IMR-90 (cell line): Measurements from ENCODE around the gene SLC22A31. TPM values are rescaled to one million over a fixed set of nuclear protein-coding genes. Genes with fewer than 3 reads are reported as not detected.

Experiments used
- ATAC-seq: fragments of 200-7000 bp; cut with Tn5 transposase; 2 replicates; pipeline ENCODE4 v1.9.1; 2020; ENCODE audit warnings: low read depth, mild to moderate bottlenecking, moderate library complexity
- BruUV-seq: library from RNA; stranded (reverse); fragments of 400-500 nt; replicated peaks from 2 replicates; lab custom pipeline; 2021; lab: Mats Ljungman, UMichigan
- CTCF ChIA-PET: fragments of 300-600 bp; formaldehyde crosslinking; extraction: SDS; loops from one replicate; lab custom pipeline; 2021; ENCODE audit warnings: antibody characterized with exemption; lab: Yijun Ruan, JAX
- POLR2A ChIA-PET: fragments of 300-600 bp; sonication (Branson Sonifier 250); formaldehyde crosslinking; loops from one replicate; lab custom pipeline; 2022; ENCODE audit warnings: antibody characterized with exemption; ENCODE audit not compliant: unreplicated experiment; lab: Charles Lee
- DNase-seq: peaks from one replicate; pipeline ENCODE4 v3.0.0; 2013
- H2AFZ ChIP-seq: replicated peaks from 2 replicates; pipeline ENCODE3; 2013; ENCODE audit warnings: low read length, mild to moderate bottlenecking; ENCODE audit not compliant: poor library complexity
- H2AK5ac ChIP-seq: 2 replicates; pipeline ENCODE4 v1.6.1; 2013; ENCODE audit warnings: low read depth, low read length, inconsistent platforms
- H2AK9ac ChIP-seq: replicated peaks from 2 replicates; pipeline ENCODE3; 2013; ENCODE audit warnings: mild to moderate bottlenecking, low read depth, low read length, moderate library complexity; ENCODE audit not compliant: poor library complexity
- H2BK120ac ChIP-seq: 2 replicates; pipeline ENCODE4 v1.6.1; 2013; ENCODE audit warnings: low read depth, low read length, inconsistent platforms
- H2BK15ac ChIP-seq: 3 replicates; pipeline ENCODE4 v1.6.1; 2013; ENCODE audit warnings: low read depth, low read length, inconsistent platforms
- H2BK20ac ChIP-seq: 2 replicates; pipeline ENCODE4 v1.6.1; 2013; ENCODE audit warnings: low read depth, mild to moderate bottlenecking, inconsistent platforms, low read length, moderate library complexity
- H2BK5ac ChIP-seq: 2 replicates; pipeline ENCODE4 v1.6.1; 2013; ENCODE audit warnings: mild to moderate bottlenecking, low read depth, low read length, inconsistent platforms; ENCODE audit not compliant: poor library complexity, severe bottlenecking
- H3K14ac ChIP-seq: replicated peaks from 2 replicates; pipeline ENCODE4 v1.6.1; 2013; ENCODE audit warnings: low read depth, low read length, inconsistent platforms
- H3K18ac ChIP-seq: 2 replicates; pipeline ENCODE4 v1.6.1; 2013; ENCODE audit warnings: low read depth, low read length, control low read depth
- H3K23ac ChIP-seq: 2 replicates; pipeline ENCODE4 v1.6.1; 2013; ENCODE audit warnings: low read depth, low read length, inconsistent platforms
- H3K27ac ChIP-seq: 2 replicates; pipeline ENCODE4 v1.5.1; 2013; ENCODE audit warnings: mild to moderate bottlenecking, control low read depth, low read length; ENCODE audit not compliant: insufficient read depth
- H3K27me3 ChIP-seq: 2 replicates; pipeline ENCODE4 v1.6.1; 2013; ENCODE audit warnings: low read length; ENCODE audit not compliant: control insufficient read depth, insufficient read depth
- H3K36me3 ChIP-seq: 2 replicates; pipeline ENCODE4 v1.6.1; 2013; ENCODE audit warnings: low read length, mixed read lengths; ENCODE audit not compliant: control insufficient read depth, insufficient read depth
- H3K4ac ChIP-seq: 2 replicates; pipeline ENCODE4 v1.6.1; 2013; ENCODE audit warnings: low read depth, low read length, inconsistent platforms
- H3K4me1 ChIP-seq: 2 replicates; pipeline ENCODE4 v1.6.1; 2013; ENCODE audit warnings: low read length, mixed read lengths; ENCODE audit not compliant: control insufficient read depth, insufficient read depth
- H3K4me2 ChIP-seq: 2 replicates; pipeline ENCODE4 v1.6.1; 2013; ENCODE audit warnings: low read depth, mild to moderate bottlenecking, control low read depth, low read length, moderate library complexity
- H3K4me3 ChIP-seq: 2 replicates; pipeline ENCODE4 v1.5.1; 2013; ENCODE audit warnings: low read depth, mild to moderate bottlenecking, control low read depth, low read length, moderate library complexity; ENCODE audit not compliant: insufficient read depth
- H3K56ac ChIP-seq: 2 replicates; pipeline ENCODE4 v1.6.1; 2013; ENCODE audit warnings: low read length, inconsistent platforms; ENCODE audit not compliant: insufficient read depth; ENCODE audit errors: extremely low read depth
- H3K79me1 ChIP-seq, 2 experiments: 2 replicates each; pipeline ENCODE4 v1.6.1; 2013; ENCODE audit warnings: low read length in 2 of 2, inconsistent platforms in 1 of 2, low read depth in 1 of 2
- H3K9ac ChIP-seq: 2 replicates; pipeline ENCODE4 v1.6.1; 2013; ENCODE audit warnings: low read depth, low read length, control low read depth
- H3K9me1 ChIP-seq: 2 replicates; pipeline ENCODE4 v1.6.1; 2013; ENCODE audit warnings: low read length, inconsistent platforms; ENCODE audit not compliant: insufficient read depth
- H3K9me3 ChIP-seq: 2 replicates; pipeline ENCODE4 v1.6.1; 2013; ENCODE audit warnings: low read length; ENCODE audit not compliant: control insufficient read depth, insufficient read depth
- H4K20me1 ChIP-seq: 2 replicates; pipeline ENCODE4 v1.6.1; 2013; ENCODE audit warnings: low read length, inconsistent platforms; ENCODE audit not compliant: insufficient read depth
- H4K5ac ChIP-seq: 2 replicates; pipeline ENCODE4 v1.6.1; 2013; ENCODE audit warnings: mild to moderate bottlenecking, low read depth, low read length, control low read depth
- H4K8ac ChIP-seq, 2 experiments: 2 replicates each; pipeline ENCODE4 v1.6.1; 2013; ENCODE audit warnings: low read depth in 2 of 2, low read length in 2 of 2, control low read depth in 1 of 2, inconsistent platforms in 1 of 2
- H4K91ac ChIP-seq: 2 replicates; pipeline ENCODE4 v1.6.1; 2013; ENCODE audit warnings: low read depth, low read length, inconsistent platforms; ENCODE audit not compliant: insufficient read depth
- CTCF ChIP-seq: conservative IDR thresholded peaks from 2 replicates; pipeline ENCODE4 v1.5.1; 2012; ENCODE audit warnings: mild to moderate bottlenecking, low read depth, low read length, improper control_type of control experiment
- FOS ChIP-seq: fragments of 150-350 bp; IDR thresholded peaks from 2 replicates; pipeline ENCODE4 v1.6.1; 2016; ENCODE audit warnings: low read depth, low read length
- MAFK ChIP-seq: IDR thresholded peaks from 2 replicates; pipeline ENCODE4 v1.6.1; 2012; ENCODE audit warnings: low read depth, low read length, improper control_type of control experiment
- RCOR1 ChIP-seq: IDR thresholded peaks from 2 replicates; pipeline ENCODE4 v1.6.1; 2012; ENCODE audit warnings: mild to moderate bottlenecking, low read length, improper control_type of control experiment; ENCODE audit not compliant: insufficient replicate concordance
- RFX5 ChIP-seq: IDR thresholded peaks from 2 replicates; pipeline ENCODE4 v1.8.0; 2012; ENCODE audit warnings: low read depth, mild to moderate bottlenecking, low read length, moderate library complexity
- SMC3 ChIP-seq: fragments of 150-350 bp; IDR thresholded peaks from 2 replicates; pipeline ENCODE4 v1.6.1; 2016; ENCODE audit warnings: low read depth, mild to moderate bottlenecking, antibody characterized with exemption, low read length, moderate library complexity
- USF2 ChIP-seq: fragments of 150-350 bp; IDR thresholded peaks from 2 replicates; pipeline ENCODE4 v1.6.1; 2017; ENCODE audit warnings: mild to moderate bottlenecking, antibody characterized with exemption, low read length, low read depth
- WGBS, 2 experiments: methylation state at CpG; one replicate each; pipeline versions ENCODE4 v1.1.5 to v1.1.7; 2013; ENCODE audit warnings: missing lambda C conversion rate in 2 of 2; ENCODE audit not compliant: insufficient read length in 1 of 2; ENCODE audit errors: extremely low coverage in 2 of 2; 5-methylcytosine and 5-hydroxymethylcytosine counted together
- dilution Hi-C: fragments of 300-500 bp; cut with HindIII; formaldehyde crosslinking; loops from one replicate; pipeline ENCODE4 v1.14.3; 2018; ENCODE audit warnings: low sequenced_read_pairs; ENCODE audit not compliant: unreplicated experiment
- in situ Hi-C: fragments of 300-500 bp; cut with MboI; formaldehyde crosslinking; loops from 3 replicates; pipeline ENCODE4 v1.14.3; 2019; ENCODE audit warnings: low sequenced_read_pairs, inconsistent platforms, mixed read lengths
- intact Hi-C: fragments of 100-400 bp; cut with micrococcal nuclease; formaldehyde crosslinking; loops from 2 replicates; pipeline ENCODE4 v1.10.0; 2022
- polyA plus RNA-seq, 3 experiments: library from polyadenylated mRNA; depleted of rRNA; stranded (reverse); fragments of >200 nt; gene quantifications; 2 replicates each; pipeline ENCODE4 v1.2.3, GENCODE V29; 2012; ENCODE audit warnings: low replicate concordance in 1 of 3
- total RNA-seq: library from RNA; depleted of rRNA; stranded (reverse); fragments of >200 nt; gene quantifications from 2 replicates; pipeline ENCODE4 v1.2.3, GENCODE V29; 2012

SLC22A31 gene
- total and polyA plus RNA-seq, 2 of the 4 experiments (the other 2 are of a cell fraction) = 0.18 to 5.5 TPM

- H3K4ac ChIP-seq = no peak overlapping the region
- H3K9ac ChIP-seq = no peak overlapping the region
- no peaks in the 10 kb centered on the region for H3K9me1 ChIP-seq
- no peak overlapping the region for H3K4me2 ChIP-seq
- H2BK15ac ChIP-seq = no peak overlapping the region
- H3K4me1 ChIP-seq = peaks cover 3% of the 10 kb centered on the region; the same call in 1 of the 2 replicates
- no peak overlapping the region for H2BK120ac ChIP-seq
- H3K27me3 ChIP-seq = peaks cover 49% of the 10 kb centered on the region
- TF ChIP-seq USF2 (no peak), RCOR1 (no peak), FOS (no peak), SMC3 (no peak), MAFK (no peak), RFX5 (no peak), CTCF (no peak)
- ATAC-seq (no peak), DNase-seq (no peak)
- ChIA-PET POLR2A (no interaction called here), CTCF (no interaction called here)
- no peak overlapping the region for H2AFZ ChIP-seq
- H2BK20ac ChIP-seq = no peak overlapping the region
- intact Hi-C loops = no loop called here
- BruUV-seq = no TSS peak
- H4K5ac ChIP-seq = no peak overlapping the region
- no peak overlapping the region for H4K91ac ChIP-seq
- H3K56ac ChIP-seq = no peak overlapping the region
- dilution Hi-C loops = no loop called here
- H2AK9ac ChIP-seq = peak overlapping the region; percentile 76
- no peak overlapping the region for H4K8ac ChIP-seq
- H2AK5ac ChIP-seq = no peak overlapping the region
- no peak overlapping the region for H3K4me3 ChIP-seq
- H4K20me1 ChIP-seq = no peaks in the 10 kb centered on the region; the same call in 1 of the 2 replicates
- WGBS, 2 experiments = no CpG with 5 or more reads among the region's 13 CpGs
- H3K36me3 ChIP-seq = no peaks in the 10 kb centered on the region
- no peak overlapping the region for H3K23ac ChIP-seq
- H3K14ac ChIP-seq = no peak overlapping the region
- no peak overlapping the region for H2BK5ac ChIP-seq
- no peak overlapping the region for H3K27ac ChIP-seq
- no peaks in the 10 kb centered on the region for H3K9me3 ChIP-seq
- H3K79me1 ChIP-seq = no peaks in the 10 kb centered on the region
- in situ Hi-C loops = no loop called here
- no peak overlapping the region for H3K18ac ChIP-seq
Measured at GRCh38 chr16:89172528-89173173, 27.7 kb downstream of the SLC22A31 start.
